DMS53 treated with DMSO at 0.1 percent for 48 hours (cell line): ENCODE data around the gene MFRP.
"Not testable (repeated sequence)": the region's sequence is repeated elsewhere in the genome, so short reads cannot be mapped to it uniquely, and the experiment has no call there.

Experiments
- DNase-seq: peaks from one replicate; lab custom pipeline; 2025; ENCODE audit not compliant: unreplicated experiment; lab: John Stamatoyannopoulos, UW

Gene MFRP

DNA sequence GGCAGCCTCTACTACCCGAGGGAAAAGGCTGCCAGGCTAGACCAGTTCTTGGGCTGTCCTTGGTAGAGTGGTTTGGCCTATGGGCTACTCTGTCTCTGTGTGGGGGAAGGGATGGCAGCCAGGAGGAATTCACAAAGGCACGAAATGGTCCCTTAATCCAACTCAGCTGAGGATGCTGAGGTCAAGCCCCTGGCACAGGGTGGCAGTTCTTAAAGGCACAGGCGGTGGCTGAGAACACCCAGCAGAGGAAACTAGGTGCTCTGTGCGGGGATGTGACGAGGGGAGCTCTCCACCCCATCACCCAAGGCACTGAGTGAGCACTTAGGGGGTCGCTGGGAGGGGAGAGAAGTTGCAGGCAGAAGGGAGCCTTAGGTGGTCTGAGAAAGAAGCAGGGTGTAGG is at the start of gene MFRP:
Gene MFRP (minus strand): TSS at position 101 of the 400 bp plus-strand sequence. CDS start 192 bp downstream, outside the sequence.
- DNase-seq: no peak

DNA sequence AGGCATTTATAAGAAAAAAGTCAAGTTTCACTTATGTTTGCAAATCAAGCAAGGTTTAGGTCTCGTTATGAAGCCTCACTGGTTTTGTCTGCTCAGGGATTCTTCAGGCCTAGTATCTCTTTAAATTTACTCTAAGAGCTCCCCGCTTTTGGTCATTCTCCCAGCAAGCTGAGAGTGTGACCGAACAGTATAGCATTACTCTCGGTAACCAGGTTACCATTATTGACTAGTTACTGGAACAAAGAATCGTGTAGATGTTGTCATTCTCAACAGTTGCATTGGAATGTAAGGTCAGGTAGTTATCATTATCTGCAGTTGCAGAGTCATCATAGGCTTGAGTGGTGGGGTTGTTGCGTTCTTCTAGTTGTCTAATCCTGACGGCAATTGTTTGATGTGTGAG is 44.8 kb upstream of the MFRP start:
- DNase-seq: no peak

DNA sequence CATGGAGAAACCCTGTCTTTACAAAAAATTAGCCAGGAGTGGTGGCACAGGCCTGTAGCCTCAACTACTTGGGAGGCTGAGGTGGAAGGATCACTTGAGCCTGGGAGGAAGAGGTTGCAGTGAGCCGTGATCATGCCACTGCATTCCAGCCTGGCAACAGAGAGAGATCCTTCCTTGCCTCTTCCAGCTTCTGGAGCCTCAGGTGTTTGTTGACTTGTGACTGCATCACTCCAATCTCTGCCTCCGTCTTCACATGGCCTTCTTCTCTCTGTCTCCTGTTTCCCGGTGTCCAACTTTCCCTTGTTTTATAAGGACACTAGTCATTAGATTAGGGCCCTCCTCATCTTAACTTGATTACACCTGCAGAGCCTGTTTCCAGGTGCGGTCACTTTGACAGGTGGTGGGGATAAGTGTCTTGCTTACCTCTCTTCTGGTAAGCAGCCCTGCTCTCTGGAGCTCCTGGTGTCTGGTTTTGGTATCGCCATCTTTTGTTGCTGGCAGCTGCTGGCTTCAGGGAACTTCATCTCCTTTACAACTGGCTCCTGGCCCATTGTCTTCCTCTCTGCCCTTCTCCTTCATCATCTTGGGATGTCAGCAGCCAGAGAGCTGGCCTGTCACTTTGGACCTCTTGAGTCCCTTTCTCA is 43.2 kb upstream of the MFRP start:
- DNase-seq: peak; percentile 76

DNA sequence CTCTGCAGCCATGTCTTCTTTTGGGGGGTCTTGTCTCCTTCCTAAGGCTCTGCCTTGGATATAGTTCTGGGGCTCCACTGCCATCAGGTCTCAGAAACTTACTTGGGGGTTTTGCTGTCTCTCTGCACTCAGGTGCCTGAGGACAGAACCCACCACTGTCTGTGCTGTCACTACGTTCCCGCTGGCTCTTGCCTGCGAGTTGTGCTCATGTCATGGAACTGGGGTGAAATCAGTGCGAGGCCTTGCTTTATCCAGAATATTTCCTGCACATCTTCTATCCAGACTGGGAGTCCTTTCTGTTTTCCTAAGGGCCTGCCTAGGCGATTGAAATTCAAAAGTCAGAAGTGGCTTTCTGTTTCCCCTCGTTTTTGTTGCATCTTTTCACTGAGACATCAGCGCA is 41.6 kb upstream of the MFRP start:
- no peak for DNase-seq

DNA sequence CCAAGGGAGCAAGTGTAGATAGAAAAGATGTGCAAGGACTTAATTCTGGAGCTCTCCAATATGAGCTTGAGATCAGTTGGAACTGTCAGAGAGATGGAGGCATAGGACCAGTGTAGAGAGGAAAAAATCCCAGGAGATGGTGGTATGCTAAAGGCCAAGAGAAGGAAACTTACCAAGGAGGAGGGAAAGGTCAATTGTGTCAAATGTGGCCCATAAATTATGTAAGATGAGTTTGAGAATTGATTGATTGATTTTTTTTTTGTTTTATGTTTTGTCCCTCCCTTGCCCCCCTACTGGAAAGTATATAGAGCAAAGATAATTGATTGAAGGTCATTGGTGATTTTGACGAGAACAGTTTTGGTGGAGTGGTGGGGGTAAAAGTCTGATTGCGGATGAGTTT is 37.8 kb upstream of the MFRP start:
- DNase-seq: no peak

DNA sequence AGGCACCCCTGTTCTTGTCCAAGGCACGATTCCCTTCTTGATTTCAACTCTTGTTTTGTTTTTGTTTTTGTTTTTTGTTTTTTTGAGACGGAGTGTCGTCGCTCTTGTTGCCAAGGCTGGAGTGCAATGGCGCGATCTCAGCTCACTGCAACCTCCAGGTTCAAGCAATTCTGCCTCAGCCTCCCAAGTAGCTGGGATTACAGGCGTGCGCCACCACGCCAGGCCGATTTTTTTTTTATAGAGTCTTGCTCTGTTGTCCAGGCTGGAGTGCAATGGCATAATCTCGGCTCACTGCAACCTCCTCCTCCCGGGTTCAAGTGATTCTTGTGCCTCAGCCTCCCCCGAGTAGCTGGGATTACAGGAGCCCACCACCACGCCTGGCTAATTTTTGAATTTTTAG is 36.0 kb upstream of the MFRP start:
- DNase-seq: not testable (repeated sequence)

DNA sequence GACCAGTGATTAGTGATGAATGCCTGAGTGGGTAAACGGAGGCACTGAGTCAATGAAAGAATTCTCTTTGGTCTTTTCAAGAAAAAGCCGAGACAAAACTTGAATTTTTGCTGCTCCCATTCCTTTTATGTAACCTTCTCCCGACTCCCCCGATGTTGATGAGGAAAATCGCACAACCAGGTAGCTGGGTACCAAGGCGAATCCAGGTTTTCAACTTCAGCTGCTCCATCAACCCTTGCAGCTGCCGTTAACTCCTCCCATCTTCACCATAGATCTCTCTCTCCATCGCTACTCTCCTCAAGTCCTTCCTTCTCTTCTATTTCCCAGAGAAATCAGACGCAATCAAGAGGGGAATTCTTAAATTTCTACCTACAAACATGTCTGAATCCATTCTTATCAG is 35.6 kb upstream of the MFRP start:
- DNase-seq: no peak

DNA sequence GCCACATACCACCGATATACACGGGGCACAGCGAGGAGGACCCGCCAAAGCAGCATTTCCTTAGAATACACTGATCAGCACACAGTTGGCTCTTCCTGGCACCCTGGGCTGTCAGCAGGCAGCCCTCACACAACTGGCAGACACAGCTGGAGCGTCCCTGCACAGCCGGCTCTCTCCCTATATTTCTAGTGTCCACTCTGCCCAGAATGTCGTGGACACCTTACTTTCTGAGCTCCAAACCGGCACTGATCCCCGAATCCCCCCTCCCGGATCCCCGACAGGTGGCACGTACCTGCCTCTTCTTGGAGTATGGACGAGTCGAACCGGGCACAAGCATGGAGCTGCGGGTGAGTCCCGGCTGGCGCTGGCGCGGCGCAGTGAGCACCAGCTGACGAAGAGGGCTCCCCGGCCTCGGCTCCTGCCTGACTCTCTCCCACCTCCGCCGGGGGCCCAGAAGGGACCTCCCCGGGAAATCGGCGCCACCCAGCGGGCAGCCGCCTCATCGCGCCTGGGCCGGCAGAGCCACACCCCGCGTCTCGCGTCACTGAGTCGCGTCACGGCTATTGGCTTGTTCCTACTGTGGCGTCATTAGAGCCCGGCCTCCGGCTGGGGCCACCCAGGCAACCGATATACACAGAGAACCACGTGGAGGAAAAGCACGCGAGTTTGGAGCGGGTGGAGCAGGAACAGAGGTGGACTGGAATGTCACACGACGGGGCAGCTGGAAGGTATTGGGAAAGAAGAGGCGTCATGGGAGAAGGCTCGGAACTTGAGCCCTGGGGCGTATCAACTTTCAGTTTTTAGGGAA is 34.9 kb upstream of the MFRP start, which contains the start of gene USP2:
Gene USP2 (minus strand): TSS at position 510 of the 808 bp plus-strand sequence. CDS start 8,210 bp downstream, outside the sequence.
- peak; percentile 97 for DNase-seq

DNA sequence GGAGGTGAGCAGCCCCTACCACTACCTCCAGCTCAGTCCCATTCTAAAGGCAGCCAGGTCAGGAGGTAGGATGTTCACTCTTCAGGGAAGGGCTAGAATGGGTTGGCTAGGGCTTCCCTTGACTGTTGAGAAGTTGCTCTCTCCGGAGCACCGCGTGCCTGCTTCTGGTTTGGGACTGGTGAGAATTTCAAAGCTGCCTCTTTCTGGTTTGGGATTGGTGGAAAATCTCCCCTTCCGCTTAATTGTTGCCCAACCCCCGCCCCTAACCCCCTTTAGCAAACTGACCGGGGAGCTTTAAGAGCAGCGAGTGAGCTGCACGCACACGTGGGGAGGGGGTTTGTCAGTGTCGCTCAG is 34.3 kb upstream of the MFRP start:
- no peak for DNase-seq

DNA sequence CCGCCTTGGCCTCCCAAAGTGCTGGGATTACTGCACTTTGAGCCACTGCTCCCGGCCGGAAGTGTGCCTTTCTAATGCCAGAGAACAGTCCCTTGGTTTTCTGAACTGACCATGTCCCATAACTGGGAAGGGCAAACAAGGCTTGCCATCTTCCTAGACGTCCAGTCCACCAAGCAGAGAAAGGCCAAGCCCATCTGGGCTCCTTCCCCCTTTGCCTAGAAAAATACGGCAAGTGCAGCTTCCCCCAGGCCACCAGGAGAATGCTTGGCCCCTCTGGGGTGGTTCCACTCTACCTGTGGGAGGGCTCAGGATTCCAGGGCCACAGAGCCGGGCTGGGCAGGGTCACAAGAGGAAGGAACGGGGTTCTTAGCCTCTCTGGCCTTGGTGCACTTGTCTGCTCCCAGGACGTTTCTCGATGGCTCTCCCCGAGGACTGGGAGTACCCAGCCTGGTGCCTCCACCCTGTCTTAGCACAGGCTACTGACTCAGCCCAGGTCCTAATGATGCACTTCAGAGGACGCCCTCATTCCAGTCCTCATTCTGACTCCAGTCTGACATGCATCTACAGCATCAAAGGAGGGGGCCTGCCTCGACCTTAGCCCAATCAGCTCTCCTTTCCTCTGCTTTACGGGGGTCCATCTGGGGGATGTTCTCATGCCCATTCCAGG is 33.8 kb upstream of the MFRP start:
- no peak for DNase-seq

DNA sequence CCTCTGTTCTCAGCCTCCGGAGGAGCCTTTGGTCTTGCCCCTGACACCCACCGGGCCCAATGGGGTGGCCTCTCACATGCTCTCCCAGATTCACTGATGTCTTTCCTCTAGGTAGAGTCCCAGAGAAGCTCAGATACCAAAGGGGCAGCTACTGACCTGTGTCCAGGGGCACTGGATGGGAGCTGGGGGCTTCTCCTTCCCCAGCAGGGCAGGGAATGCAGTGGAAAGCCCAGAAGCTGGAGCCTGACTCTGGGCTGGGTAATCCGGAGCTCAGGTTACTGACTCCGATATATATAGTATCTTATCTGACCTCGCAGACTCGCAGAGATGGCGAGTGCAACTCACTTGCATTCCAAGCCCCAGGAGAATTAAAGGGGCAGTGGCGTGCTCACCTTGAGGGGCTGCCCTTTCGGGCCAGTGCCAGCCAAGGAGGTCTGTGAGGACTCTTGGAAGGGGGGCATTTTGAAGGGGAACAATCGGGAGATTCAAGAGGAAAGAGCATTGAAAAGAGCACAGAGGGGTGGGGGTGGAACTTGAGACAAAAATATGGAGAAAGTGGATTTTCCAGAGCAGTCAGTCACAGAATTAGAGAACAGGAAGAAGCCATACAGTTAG is 32.5 kb upstream of the MFRP start:
- no peak for DNase-seq

DNA sequence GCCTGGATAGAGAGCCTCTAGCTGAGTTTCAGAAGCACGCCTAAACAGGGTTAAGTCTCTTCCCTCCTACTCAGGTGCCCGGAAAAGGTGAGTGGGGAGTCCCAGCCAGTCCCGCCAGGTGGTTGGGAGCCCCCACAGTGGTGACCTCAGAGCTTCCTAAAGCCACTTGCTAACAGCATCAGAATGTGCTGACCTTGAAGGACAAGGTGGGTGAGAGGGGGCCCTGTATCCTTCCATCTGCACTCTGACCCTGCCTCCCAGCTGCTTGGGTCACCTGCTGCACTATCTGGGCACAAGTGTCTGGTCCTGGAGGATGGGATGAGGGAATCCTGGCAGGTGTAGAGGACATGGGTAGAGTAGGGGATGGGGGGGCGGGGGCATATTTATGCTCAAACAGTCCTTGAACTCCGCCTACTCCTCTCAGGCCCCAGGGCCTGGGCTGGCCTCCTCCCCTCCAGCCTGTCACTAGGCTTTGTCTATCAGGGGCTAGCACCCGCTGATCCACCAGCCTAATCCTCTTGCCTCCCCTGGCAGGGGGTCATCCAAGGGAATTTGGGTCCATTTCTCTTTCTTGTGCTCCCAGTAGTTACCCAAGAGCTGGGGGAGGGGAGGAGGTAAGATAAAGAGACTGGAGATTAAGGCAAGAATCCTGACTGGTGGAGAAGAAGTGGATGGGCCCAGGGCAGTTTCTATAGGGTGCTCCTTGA is 31.6 kb upstream of the MFRP start:
- no peak for DNase-seq

DNA sequence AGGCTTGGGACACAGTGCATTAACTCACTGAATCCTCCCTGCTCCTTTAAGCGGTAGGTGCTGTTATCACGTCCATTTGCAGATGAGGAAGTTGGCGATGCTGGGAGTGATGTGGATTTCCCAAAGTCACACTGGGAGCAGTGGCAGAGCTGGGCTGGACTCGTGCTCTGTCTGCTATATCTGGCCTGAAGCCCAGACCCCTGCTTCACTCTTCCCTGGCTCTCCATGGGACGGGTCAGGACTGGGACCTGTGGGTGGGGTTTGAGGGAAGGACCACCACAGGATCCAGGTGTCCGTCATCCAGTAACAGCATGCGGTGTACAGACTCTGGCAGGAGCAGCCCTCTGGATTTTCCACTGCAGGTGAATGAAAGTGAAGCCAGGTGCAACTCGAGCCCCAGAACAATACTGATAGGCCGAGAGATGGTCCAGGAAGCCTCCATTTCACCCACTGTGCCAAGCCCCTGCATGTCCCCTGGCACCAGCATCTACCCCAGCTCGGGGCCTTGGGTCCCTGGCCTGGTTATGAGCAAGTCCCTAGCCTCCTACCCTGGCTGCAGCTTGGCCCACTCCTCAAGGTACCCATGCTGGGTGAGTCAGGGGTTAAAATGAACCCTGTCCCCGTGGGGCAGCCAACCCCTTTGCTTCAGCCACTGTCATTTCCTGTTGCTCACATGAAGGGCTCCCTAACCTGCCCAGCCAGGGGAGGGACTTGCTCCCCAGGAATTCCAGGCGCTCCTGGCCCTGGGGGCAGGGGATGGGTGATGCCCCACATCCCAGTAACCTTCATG is 30.8 kb upstream of the MFRP start:
- DNase-seq: no peak

DNA sequence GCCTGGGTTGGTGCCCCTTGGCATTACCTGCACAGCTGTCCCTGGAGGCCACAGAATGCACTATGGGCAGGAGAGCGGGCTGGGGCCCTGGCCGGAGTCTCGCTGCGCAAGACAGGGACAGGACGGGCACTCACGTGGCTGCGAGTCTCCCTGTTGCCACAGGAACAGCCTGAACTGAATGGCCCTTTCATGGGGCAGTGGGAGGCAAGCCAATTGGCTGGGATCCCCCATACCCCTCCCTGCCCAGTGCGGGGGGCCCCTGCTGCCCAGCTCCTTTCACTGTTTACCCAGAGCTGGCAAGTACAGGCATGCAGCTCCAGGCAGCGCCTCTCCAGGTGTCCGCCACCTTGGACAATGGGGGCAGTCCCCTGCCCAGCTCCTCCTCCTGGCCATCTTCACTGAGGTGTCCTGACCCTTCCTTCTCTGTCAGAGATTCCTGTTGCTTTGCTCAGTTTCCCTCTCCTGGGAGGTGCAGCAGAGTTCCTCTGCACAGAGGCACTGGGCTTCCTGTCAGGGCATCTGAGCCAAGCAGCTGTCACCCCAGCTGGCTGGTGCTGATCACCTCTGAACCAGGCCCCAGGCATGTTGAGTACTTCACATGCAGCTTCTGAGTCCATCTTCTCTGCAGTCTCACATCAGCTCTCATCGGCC is 29.8 kb upstream of the MFRP start:
- DNase-seq: peak; percentile 12

DNA sequence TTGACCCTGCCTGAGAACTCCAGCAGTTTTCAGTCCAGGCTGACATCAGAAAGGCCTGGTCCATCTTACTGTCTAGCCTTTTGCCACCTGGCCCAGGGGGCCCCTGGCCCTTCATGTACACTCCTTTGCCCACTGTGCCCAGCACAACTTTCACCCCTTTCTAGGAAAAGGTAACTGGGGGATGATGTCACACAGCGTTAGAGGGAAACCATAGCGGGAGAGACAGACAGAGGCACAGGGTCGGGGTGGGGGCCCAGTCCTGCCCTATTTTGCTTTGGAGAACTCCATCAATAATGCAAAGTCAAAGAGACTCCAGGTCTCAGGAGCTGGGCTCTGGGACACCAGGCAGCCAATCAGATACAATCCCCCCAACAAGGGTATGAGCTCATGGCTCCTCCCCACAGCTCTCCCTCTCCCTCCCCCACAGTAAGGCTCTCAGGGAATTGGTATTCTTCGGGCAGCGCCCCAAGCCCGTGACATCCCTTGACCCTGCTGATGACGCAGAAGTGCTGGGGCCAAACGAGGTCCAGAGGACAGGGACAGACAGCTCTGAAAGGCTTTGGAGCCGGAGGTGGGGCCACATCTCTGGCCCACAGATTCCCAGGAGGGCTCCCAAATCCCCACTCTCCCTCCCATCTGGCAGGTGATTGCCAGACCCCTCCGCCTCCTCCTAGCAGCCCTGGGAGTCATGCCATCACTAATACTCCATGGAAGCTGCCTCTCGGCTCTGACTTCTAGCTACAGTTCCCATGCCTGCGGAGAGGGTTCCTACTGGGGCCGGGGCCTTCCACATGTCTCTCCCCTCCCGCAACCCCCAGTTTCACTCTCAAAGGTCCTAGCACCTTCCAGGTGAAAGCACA is 29.1 kb upstream of the MFRP start:
- no peak for DNase-seq

DNA sequence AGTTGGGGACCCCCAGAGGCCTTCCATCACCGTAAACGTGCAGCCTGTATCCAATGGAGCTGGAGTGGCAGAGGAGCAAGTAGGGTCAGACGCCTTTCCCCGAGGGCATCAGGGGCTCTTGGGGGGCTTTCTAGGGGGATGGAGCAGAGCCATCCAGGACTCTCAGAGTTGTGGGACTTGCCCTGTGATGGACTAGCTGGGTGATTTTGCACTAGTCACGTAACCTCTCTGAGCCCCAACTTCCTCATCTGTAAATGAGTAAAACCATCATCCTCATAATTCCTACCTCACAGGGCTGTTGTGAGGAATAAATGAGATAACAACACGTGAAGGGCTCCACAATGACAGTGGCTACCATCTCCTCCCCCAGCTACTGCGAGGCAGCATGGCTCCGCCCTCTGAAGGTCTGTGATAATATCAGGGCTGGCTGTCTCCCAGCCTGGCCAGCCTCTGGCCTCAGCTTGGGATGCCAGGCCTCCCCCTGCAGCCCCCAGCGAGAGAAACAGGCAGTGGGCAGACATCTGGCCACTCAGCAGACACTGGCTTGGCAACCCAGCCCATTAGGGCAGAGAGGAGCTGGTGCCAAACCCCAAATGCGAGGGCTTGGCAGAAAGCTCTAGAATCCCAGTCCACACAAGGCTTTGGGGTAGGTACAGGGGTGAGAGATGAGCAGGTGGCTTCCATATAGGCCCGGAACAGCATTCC is 28.3 kb upstream of the MFRP start:
- no peak for DNase-seq

DNA sequence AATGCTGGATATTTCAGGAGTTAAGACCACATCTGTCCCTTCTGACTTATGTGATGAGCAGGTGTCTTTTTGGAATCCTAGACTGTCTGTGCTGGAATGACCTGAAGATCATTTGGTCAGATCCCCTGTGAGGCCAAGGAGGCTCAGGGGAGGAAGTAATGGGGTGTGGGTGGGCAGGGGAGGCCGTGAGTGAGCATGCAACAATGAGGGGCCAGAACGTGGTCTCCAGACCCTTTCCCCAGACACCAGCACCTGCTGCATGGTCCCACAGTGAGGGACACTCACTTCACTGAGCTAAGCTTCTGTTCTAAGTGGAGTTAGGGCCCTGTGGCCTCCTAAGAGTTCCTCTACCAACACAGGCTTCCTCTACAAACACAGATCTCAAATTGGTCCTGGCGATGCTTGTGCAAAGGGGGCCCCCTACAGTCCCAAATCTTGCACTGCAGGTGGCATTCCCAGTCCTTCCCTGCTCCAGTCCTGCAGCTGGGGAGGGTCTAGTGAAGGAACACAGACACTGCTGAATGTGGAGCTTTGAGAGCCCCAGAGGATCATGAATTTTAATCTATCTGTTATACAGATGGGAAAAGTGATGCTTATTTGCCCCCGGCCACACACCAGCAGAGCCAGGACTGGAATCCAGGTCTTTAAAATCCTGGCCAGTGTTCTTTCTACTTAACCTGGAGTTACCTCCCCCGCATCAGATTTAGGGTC is 27.6 kb upstream of the MFRP start:
- DNase-seq: peak; percentile 87
